Osteocyte (in vitro differentiated cells): ENCODE results near the gene SHC2. TPM values are rescaled to one million over a fixed set of nuclear protein-coding genes. Genes with fewer than 3 reads are reported as not detected.
"Not testable (repeated sequence)": the region's sequence is repeated elsewhere in the genome, so short reads cannot be mapped to it uniquely, and the experiment has no call there.

Experiments
- DNase-seq: peaks from one replicate; pipeline ENCODE4 v3.0.0; 2021; ENCODE audit warnings: mixed read lengths; ENCODE audit not compliant: unreplicated experiment; ENCODE audit errors: extremely low spot score
- H3K27ac Mint-ChIP-seq: one replicate; pipeline ENCODE4 v1.8.0; 2021; ENCODE audit warnings: mild to moderate bottlenecking, mixed read lengths; ENCODE audit not compliant: unreplicated experiment
- H3K27me3 Mint-ChIP-seq: one replicate; pipeline ENCODE4 v1.8.0; 2021; ENCODE audit warnings: mixed read lengths; ENCODE audit not compliant: unreplicated experiment
- H3K36me3 Mint-ChIP-seq: one replicate; pipeline ENCODE4 v1.8.0; 2021; ENCODE audit warnings: mixed read lengths; ENCODE audit not compliant: unreplicated experiment
- H3K4me1 Mint-ChIP-seq: one replicate; pipeline ENCODE4 v1.8.0; 2021; ENCODE audit warnings: mixed read lengths; ENCODE audit not compliant: unreplicated experiment
- H3K4me3 Mint-ChIP-seq: one replicate; pipeline ENCODE4 v1.8.0; 2021; ENCODE audit warnings: mild to moderate bottlenecking, moderate library complexity, mixed read lengths; ENCODE audit not compliant: unreplicated experiment
- H3K9me3 Mint-ChIP-seq: one replicate; pipeline ENCODE4 v1.8.0; 2021; ENCODE audit warnings: mixed read lengths; ENCODE audit not compliant: unreplicated experiment
- total RNA-seq: library from RNA; stranded (reverse); gene quantifications from 2 replicates; pipeline ENCODE4 v1.2.1, GENCODE V29; 2021
- TF ChIP-seq, protein P1 (sequence below): fragments of 200-600 bp; sonication (generic); IDR thresholded peaks from 2 replicates; pipeline ENCODE4 v1.5.0; 2021; ENCODE audit warnings: antibody characterized with exemption, mild to moderate bottlenecking, moderate library complexity

The SHC2 gene
- total RNA-seq, 1 donor from 2014 or later, result 61.7 TPM

DNA sequence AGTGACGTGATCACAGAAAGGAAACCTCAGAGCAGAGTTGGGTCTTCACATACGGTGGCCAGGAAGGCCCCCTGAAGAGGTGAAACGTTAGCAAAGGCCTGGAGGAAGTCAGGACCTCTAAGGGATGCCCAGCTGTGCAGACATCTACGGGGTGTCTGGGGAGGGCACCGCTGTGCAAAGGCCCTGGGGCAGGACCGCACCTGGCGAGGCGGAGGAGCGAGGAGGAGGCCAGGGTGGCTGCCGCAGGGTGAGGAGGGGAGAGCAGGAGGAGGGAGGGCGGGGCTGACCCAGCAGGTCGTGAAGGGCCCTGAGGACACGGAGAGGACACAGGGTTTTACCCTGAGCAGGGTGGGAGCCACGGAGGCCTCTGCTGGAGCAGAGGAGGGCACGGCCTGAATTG is 23.7 kb upstream of the SHC2 start:
- Mint-ChIP-seq H3K4me3 (no peak overlapping the region), H3K4me1 (peaks cover 24% of the 10 kb centered on the region), H3K36me3 (no peaks in the 10 kb centered on the region), H3K27me3 (peaks cover 12% of the 10 kb centered on the region), H3K27ac (no peak overlapping the region), H3K9me3 (peaks cover 5% of the 10 kb centered on the region)
- DNase-seq, result no peak
- TF ChIP-seq, protein P1, sequence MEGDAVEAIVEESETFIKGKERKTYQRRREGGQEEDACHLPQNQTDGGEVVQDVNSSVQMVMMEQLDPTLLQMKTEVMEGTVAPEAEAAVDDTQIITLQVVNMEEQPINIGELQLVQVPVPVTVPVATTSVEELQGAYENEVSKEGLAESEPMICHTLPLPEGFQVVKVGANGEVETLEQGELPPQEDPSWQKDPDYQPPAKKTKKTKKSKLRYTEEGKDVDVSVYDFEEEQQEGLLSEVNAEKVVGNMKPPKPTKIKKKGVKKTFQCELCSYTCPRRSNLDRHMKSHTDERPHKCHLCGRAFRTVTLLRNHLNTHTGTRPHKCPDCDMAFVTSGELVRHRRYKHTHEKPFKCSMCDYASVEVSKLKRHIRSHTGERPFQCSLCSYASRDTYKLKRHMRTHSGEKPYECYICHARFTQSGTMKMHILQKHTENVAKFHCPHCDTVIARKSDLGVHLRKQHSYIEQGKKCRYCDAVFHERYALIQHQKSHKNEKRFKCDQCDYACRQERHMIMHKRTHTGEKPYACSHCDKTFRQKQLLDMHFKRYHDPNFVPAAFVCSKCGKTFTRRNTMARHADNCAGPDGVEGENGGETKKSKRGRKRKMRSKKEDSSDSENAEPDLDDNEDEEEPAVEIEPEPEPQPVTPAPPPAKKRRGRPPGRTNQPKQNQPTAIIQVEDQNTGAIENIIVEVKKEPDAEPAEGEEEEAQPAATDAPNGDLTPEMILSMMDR, result no peak

DNA sequence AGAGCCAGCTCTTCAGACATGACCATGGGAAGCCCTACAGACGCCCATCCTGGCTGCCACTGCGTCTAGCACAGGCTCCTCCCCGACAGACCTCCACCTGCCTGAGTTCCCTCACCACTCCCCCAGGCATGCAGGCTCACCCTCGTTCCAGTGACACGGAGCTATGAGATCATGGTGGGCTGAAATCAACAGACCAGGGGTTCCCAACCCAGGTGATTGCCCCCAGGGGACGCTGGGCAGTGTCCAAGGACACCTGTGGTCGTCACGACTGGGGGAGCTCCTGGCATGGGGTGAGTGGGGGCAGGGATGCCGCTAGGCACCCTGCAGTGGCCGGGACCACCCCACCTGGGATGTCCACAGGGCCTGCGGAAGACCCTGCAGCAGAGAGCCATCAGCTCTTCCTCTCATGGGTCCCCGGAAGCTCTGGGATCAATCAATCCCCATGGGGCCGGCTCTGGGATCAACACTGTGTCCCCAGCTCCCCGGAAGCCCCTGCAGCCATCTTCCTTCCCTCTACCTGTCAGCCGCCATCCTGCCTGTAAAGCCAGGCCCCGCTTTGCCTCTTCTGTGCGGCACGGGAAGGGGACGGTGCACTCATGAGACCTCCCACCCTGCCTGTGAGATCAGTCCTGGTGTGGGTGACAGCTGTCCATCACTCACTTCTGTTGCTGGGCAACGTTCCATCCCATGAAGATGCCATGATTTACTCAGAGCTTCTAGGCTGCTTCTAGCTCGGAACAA is 22.7 kb upstream of the SHC2 start:
- Mint-ChIP-seq H3K4me3 (no peak overlapping the region), H3K9me3 (peaks cover 5% of the 10 kb centered on the region), H3K27me3 (peaks cover 12% of the 10 kb centered on the region), H3K4me1 (peaks cover 25% of the 10 kb centered on the region), H3K36me3 (no peaks in the 10 kb centered on the region), H3K27ac (no peak overlapping the region)
- TF ChIP-seq, protein P1, result no peak
- DNase-seq, result no peak

DNA sequence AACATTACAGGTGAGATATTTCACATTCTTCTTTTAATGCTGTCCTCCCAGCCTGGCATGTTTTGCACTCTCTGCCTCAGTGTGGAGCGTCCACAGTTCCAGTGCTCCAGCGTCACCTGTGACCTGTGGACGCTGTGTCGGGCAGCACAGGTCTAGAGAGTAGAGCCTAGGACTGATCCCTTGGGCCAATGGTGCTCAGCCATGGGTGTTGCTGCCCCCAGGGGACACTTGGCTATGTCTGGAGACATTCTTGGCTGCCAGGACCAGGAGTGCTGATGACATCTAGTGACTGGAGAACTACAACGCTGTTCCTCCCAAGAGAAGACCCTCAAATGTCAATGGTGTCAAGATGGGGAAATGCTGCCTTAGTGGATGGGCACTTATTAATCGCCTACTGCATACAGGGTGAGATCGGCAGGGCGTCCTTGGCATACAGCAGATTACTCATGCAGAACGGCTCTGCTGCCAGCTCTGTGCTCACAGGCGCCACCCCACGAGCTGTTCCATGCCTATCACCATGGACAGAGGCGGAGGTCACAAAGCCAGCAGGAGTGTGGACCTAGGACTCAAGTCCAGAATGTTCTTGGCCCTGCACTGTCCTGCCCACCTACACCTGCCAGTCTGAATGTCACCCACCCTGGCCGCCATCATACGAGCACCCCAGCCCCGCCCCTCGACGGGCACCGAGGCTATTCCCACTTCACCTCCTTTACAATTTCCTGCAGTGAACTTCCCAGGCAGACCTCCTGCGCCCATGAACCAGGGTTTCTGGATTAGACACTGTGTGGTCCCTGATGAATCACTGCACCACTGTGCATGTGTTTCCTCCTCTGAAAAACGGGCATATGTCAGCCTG is 21.6 kb upstream of the SHC2 start:
- Mint-ChIP-seq H3K36me3 (no peaks in the 10 kb centered on the region), H3K27me3 (peaks cover 12% of the 10 kb centered on the region), H3K4me3 (no peak overlapping the region), H3K27ac (no peak overlapping the region), H3K4me1 (peaks cover 19% of the 10 kb centered on the region), H3K9me3 (peaks cover 5% of the 10 kb centered on the region)
- TF ChIP-seq, protein P1, result no peak
- DNase-seq, result no peak

DNA sequence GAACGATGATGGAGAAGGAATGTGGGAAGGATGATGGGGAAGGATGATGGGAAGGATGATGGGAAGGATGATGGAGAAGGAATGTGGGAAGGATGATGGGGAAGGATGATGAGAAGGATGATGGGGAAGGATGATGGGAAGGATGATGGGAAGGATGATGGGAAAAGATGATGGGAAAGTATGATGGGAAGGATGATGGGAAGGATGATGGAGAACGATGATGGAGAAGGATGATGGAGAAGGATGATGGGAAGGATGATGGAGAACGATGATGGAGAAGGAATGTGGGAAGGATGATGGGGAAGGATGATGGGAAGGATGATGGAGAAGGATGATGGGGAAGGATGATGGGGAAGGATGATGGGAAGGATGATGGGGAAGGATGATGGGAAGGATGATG is 20.3 kb upstream of the SHC2 start:
- not testable (repeated sequence) for H3K4me3 Mint-ChIP-seq, DNase-seq, H3K36me3 Mint-ChIP-seq, H3K27ac Mint-ChIP-seq, H3K9me3 Mint-ChIP-seq
- Mint-ChIP-seq H3K4me1 (peaks cover 17% of the 10 kb centered on the region), H3K27me3 (peaks cover 12% of the 10 kb centered on the region)

DNA sequence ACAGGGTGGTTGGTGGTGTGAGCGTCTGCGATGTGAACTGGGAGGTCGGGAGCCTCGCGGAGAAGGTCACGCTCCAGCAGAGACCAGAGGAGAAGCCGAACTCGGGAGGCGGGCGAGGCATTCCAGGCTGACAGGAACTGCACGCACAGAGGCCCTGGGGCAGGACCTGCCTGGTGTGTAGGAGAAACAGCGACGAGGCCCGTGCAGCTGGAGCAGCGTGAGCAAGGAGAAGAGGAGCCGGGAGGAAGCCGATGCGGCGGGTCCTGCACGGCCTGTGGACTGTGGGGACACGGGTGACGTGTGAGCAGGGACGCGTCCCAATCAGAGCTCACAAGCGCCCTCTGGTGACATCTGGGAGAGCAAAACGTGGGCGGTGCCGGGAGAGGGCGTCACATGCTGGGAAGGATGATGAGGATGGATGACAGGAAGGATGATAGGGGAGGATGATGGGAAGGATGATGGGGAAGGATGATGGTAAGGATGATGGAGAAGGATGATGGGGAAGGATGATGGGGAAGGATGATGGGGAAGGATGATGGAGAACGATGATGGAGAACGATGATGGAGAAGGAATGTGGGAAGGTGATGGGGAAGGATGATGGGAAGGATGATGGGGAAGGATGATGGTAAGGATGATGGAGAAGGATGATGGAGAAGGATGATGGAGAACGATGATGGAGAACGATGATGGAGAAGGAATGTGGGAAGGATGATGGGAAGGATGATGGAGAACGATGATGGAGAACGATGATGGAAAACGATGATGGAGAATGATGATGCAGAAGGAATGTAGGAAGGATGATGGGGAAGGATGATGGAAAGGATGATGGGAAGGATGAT is 19.4 kb upstream of the SHC2 start:
- TF ChIP-seq, protein P1, result peak; percentile 71
- H3K36me3 Mint-ChIP-seq, result no peaks in the 10 kb centered on the region
- peaks cover 10% of the 10 kb centered on the region for H3K4me1 Mint-ChIP-seq
- H3K27me3 Mint-ChIP-seq, result peaks cover 8% of the 10 kb centered on the region
- peaks cover 5% of the 10 kb centered on the region for H3K9me3 Mint-ChIP-seq
- DNase-seq, result peak; percentile 93
- peak overlapping the region; percentile 88 for H3K27ac Mint-ChIP-seq
- peak overlapping the region; percentile 63 for H3K4me3 Mint-ChIP-seq
